Neuronal stem cell (in vitro differentiated cells): ENCODE results near the gene SIRT4.

Experiments
- DNase-seq: peaks from one replicate; pipeline ENCODE4 v3.0.0-alpha.2; 2013; ENCODE audit warnings: low spot score
- H2AFZ ChIP-seq: one replicate; pipeline ENCODE4 v1.6.1; 2013; ENCODE audit warnings: mild to moderate bottlenecking, low read length, inconsistent platforms
- H2AK5ac ChIP-seq: 2 replicates; pipeline ENCODE4 v1.6.1; 2013; ENCODE audit warnings: low read depth, mild to moderate bottlenecking, inconsistent platforms, low read length, moderate library complexity, mixed read lengths
- H2BK120ac ChIP-seq: 2 replicates; pipeline ENCODE4 v1.6.1; 2013; ENCODE audit warnings: low read depth, mild to moderate bottlenecking, inconsistent platforms, low read length, moderate library complexity, mixed read lengths
- H2BK12ac ChIP-seq: one replicate; pipeline ENCODE4 v1.6.1; 2013; ENCODE audit warnings: low read length, inconsistent platforms
- H2BK15ac ChIP-seq: 2 replicates; pipeline ENCODE4 v1.6.1; 2013; ENCODE audit warnings: mild to moderate bottlenecking, low read length, inconsistent platforms, mixed read lengths
- H2BK5ac ChIP-seq: one replicate; pipeline ENCODE4 v1.6.1; 2013; ENCODE audit warnings: inconsistent platforms, mild to moderate bottlenecking, low read length, moderate library complexity
- H3K14ac ChIP-seq: one replicate; pipeline ENCODE4 v1.6.1; 2013; ENCODE audit warnings: low read length, inconsistent platforms
- H3K18ac ChIP-seq: 2 replicates; pipeline ENCODE4 v1.6.1; 2013; ENCODE audit warnings: low read length, inconsistent platforms
- H3K23ac ChIP-seq: 2 replicates; pipeline ENCODE4 v1.6.1; 2013; ENCODE audit warnings: low read depth, mild to moderate bottlenecking, mixed read lengths, low read length, inconsistent platforms; ENCODE audit not compliant: poor library complexity
- H3K27ac ChIP-seq: replicated peaks from 3 replicates; pipeline ENCODE4 v1.5.1; 2013; ENCODE audit warnings: low read length, inconsistent platforms
- H3K27me3 ChIP-seq, 3 experiments: 2 replicates each; pipeline ENCODE4 v1.6.1; 2013; ENCODE audit warnings: low read length in 3 of 3, mild to moderate bottlenecking in 2 of 3, inconsistent platforms in 1 of 3, low read depth in 1 of 3, mixed read lengths in 1 of 3, moderate library complexity in 1 of 3; ENCODE audit not compliant: control insufficient read depth in 3 of 3, insufficient read depth in 3 of 3
- H3K36me3 ChIP-seq, 2 donors: replicated peaks in 1 of 2; 2 replicates each; pipeline ENCODE4 v1.6.1; 2013; ENCODE audit warnings: low read length in 2 of 2; ENCODE audit not compliant: control insufficient read depth in 2 of 2, insufficient read depth in 2 of 2
- H3K4ac ChIP-seq: 2 replicates; pipeline ENCODE4 v1.6.1; 2013; ENCODE audit warnings: inconsistent platforms, mild to moderate bottlenecking, low read length, moderate library complexity
- H3K4me1 ChIP-seq, 2 donors: 1 replicate in 1 of 2; 2 replicates in 1 of 2; pipeline ENCODE4 v1.6.1; 2013; ENCODE audit warnings: low read length in 2 of 2, low read depth in 1 of 2; ENCODE audit not compliant: control insufficient read depth in 2 of 2, insufficient read depth in 1 of 2
- H3K4me2 ChIP-seq: one replicate; pipeline ENCODE4 v1.6.1; 2013; ENCODE audit warnings: mild to moderate bottlenecking, low read length, inconsistent platforms; ENCODE audit not compliant: insufficient read depth, poor library complexity, severe bottlenecking
- H3K4me3 ChIP-seq, 2 donors: 2 replicates each; pipeline ENCODE4 v1.5.1; 2013; ENCODE audit warnings: low read length in 2 of 2, mild to moderate bottlenecking in 2 of 2, inconsistent platforms in 1 of 2, moderate library complexity in 1 of 2
- H3K79me1 ChIP-seq: one replicate; pipeline ENCODE4 v1.6.1; 2013; ENCODE audit warnings: low read depth, mild to moderate bottlenecking, inconsistent platforms, low read length, moderate library complexity
- H3K9ac ChIP-seq: one replicate; pipeline ENCODE4 v1.6.1; 2013; ENCODE audit warnings: mild to moderate bottlenecking, low read depth, low read length, inconsistent platforms; ENCODE audit not compliant: poor library complexity
- H3K9me3 ChIP-seq, 2 donors: replicated peaks in 1 of 2; 2 replicates each; pipeline versions ENCODE3 to v1.6.1; 2013; ENCODE audit warnings: low read length in 2 of 2, mild to moderate bottlenecking in 2 of 2, inconsistent platforms in 1 of 2, low read depth in 1 of 2, mixed read lengths in 1 of 2, moderate library complexity in 1 of 2; ENCODE audit not compliant: control insufficient read depth in 2 of 2, insufficient read depth in 1 of 2
- H4K8ac ChIP-seq: one replicate; pipeline ENCODE4 v1.6.1; 2013; ENCODE audit warnings: low read depth, mild to moderate bottlenecking, inconsistent platforms, low read length, moderate library complexity
- H4K91ac ChIP-seq: one replicate; pipeline ENCODE4 v1.6.1; 2013; ENCODE audit warnings: low read length, low read depth, mild to moderate bottlenecking, inconsistent platforms; ENCODE audit not compliant: poor library complexity
- WGBS, 2 donors: extraction: QIAGEN DNeasy Blood & Tissue Kit; methylation state at CpG; one replicate each; pipeline ENCODE4 v1.1.7; 2013; ENCODE audit warnings: missing lambda C conversion rate in 2 of 2, mixed read lengths in 1 of 2; ENCODE audit not compliant: insufficient read length in 2 of 2, insufficient replicate concordance in 1 of 2; ENCODE audit errors: extremely low coverage in 2 of 2; 5-methylcytosine and 5-hydroxymethylcytosine counted together

Gene SIRT4

DNA sequence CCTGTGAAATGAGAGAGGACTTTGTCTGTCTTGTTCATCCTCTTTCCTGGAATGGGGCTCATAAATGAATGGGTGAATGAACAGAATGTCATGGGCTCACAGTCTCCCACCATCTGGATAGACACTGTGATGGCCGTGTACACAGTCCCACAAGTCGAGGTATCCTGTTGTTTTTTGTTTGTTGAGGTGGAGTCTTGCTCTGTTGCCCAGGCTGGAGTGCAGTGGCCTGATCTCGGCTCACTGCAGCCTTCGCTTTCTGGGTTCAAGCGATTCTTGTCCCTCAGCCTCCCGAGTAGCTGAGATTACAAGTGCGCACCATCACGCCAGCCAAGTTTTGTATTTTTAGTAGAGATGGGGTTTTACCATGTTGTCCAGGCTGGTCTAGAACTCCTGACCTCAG, 41.6 kb downstream of the SIRT4 start:
- H4K8ac ChIP-seq, result no peak overlapping the region
- H3K27me3 ChIP-seq, result no peaks in the 10 kb centered on the region
- no peak overlapping the region for H2BK5ac ChIP-seq
- no peak overlapping the region for H2AFZ ChIP-seq
- no peak overlapping the region for H2BK120ac ChIP-seq
- no peak overlapping the region for H3K9ac ChIP-seq
- H3K79me1 ChIP-seq, result peaks cover 5% of the 10 kb centered on the region
- no peak overlapping the region for H2BK15ac ChIP-seq
- no peak overlapping the region for H2AK5ac ChIP-seq
- no peak overlapping the region for H4K91ac ChIP-seq
- H3K27ac ChIP-seq, result no peak overlapping the region
- no peak overlapping the region for H3K4ac ChIP-seq
- no peak overlapping the region for H2BK12ac ChIP-seq
- peaks cover 38 to 64% of the 10 kb centered on the region in 2 donors for H3K36me3 ChIP-seq
- H3K4me3 ChIP-seq, result no peak overlapping the region
- no peak overlapping the region for H3K14ac ChIP-seq
- DNase-seq, result no peak
- no peak overlapping the region for H3K4me2 ChIP-seq
- peaks cover 0 to 5% of the 10 kb centered on the region in 2 donors for H3K4me1 ChIP-seq
- H3K9me3 ChIP-seq, result peaks cover 0 to 4% of the 10 kb centered on the region in 2 donors
- no CpG with 5 or more reads among the region's 8 CpGs for WGBS, 2 donors
- no peak overlapping the region for H3K18ac ChIP-seq
- H3K23ac ChIP-seq, result no peak overlapping the region

DNA sequence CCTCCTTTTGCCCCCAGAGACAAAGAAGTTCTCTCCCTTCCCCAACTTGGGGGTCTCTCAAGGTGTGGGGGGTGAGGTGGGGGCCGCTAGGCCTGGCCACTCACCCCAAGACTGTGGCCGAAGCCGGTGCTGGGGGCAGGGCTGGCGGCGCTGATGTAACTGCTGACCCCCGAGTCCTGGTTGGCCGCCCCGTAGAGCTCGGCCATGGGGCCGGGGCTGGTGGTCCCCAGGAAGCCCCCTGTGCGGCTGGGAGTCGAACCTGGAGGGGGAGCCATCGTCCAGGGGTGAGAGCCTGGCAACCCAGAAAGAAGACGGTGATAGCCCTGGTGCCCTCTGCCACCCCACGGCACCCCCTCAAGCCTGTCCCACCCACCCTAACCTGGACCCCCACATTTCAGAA, 43.9 kb downstream of the SIRT4 start:
- no peak overlapping the region for H2BK12ac ChIP-seq
- H3K18ac ChIP-seq, result no peak overlapping the region
- no peak overlapping the region for H3K4ac ChIP-seq
- H3K27me3 ChIP-seq, result no peaks in the 10 kb centered on the region
- no peak overlapping the region for H2AK5ac ChIP-seq
- H3K9ac ChIP-seq, result no peak overlapping the region
- peaks cover 53 to 87% of the 10 kb centered on the region in 2 donors for H3K36me3 ChIP-seq
- no peak overlapping the region for H4K91ac ChIP-seq
- H3K9me3 ChIP-seq, result peaks cover 0 to 1% of the 10 kb centered on the region in 2 donors
- peaks cover 5% of the 10 kb centered on the region for H3K79me1 ChIP-seq
- no peak overlapping the region for H2BK15ac ChIP-seq
- no peak overlapping the region for H3K4me2 ChIP-seq
- no peak overlapping the region for H4K8ac ChIP-seq
- no peak overlapping the region for H2BK5ac ChIP-seq
- H3K27ac ChIP-seq, result no peak overlapping the region
- H3K4me1 ChIP-seq, result peaks cover 0 to 5% of the 10 kb centered on the region in 2 donors
- WGBS, 2 donors, result no CpG with 5 or more reads among the region's 15 CpGs
- H3K4me3 ChIP-seq, result no peak overlapping the region
- H3K23ac ChIP-seq, result no peak overlapping the region
- H2BK120ac ChIP-seq, result no peak overlapping the region
- H3K14ac ChIP-seq, result no peak overlapping the region
- no peak overlapping the region for H2AFZ ChIP-seq
- DNase-seq, result no peak

DNA sequence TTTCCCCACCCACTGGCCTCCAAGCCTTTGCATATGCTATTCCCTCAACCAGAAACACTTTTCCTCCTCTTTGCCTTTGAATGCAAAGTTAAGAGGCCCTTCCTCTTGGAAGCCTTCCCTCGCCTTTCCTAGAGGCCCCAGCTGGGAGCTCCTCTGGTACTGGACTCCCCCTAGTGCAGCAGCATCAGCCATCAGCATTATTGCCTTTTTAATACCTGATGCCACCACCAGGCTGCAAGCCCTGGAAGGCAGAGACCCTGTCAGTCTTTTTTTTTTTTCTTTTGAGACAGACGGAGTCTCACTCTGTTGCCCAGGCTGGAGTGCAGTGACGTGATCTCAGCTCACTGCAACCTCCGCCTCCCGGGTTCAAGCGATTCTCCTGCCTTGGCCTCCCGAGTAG, 44.6 kb downstream of the SIRT4 start:
- Histone ChIP-seq H3K27me3 (no peaks in the 10 kb centered on the region), H3K4me1 (peaks cover 0 to 5% of the 10 kb centered on the region in 2 donors), H3K79me1 (peaks cover 5% of the 10 kb centered on the region), H3K18ac (no peak overlapping the region), H3K4me3 (no peak overlapping the region), H3K36me3 (peaks cover 56 to 93% of the 10 kb centered on the region in 2 donors), H3K23ac (no peak overlapping the region), H3K14ac (no peak overlapping the region), H3K4me2 (no peak overlapping the region), H2BK15ac (no peak overlapping the region), H3K4ac (no peak overlapping the region), H3K9ac (no peak overlapping the region), H4K91ac (no peak overlapping the region), H2AK5ac (no peak overlapping the region), H2BK120ac (no peak overlapping the region), H2AFZ (no peak overlapping the region), H2BK12ac (no peak overlapping the region), H4K8ac (no peak overlapping the region), H3K9me3 (peaks cover 0 to 1% of the 10 kb centered on the region in 2 donors), H3K27ac (no peak overlapping the region), H2BK5ac (no peak overlapping the region)
- WGBS, 2 donors, result no CpG with 5 or more reads among the region's 7 CpGs
- DNase-seq, result no peak

- Histone ChIP-seq H3K4me3 (no peak overlapping the region), H3K23ac (peak overlapping the region; percentile 85), H2AFZ (no peak overlapping the region), H2BK12ac (no peak overlapping the region), H3K4ac (no peak overlapping the region), H3K9ac (no peak overlapping the region), H2BK5ac (no peak overlapping the region), H3K14ac (peak overlapping the region; percentile 66), H3K9me3 (peaks cover 0 to 1% of the 10 kb centered on the region in 2 donors), H3K27me3 (no peaks in the 10 kb centered on the region), H3K4me2 (peak overlapping the region; percentile 4), H3K79me1 (peaks cover 6% of the 10 kb centered on the region), H2AK5ac (no peak overlapping the region), H3K4me1 (peaks cover 0 to 2% of the 10 kb centered on the region in 2 donors), H3K18ac (no peak overlapping the region), H4K8ac (no peak overlapping the region), H2BK15ac (no peak overlapping the region), H4K91ac (no peak overlapping the region), H3K36me3 (peaks cover 62 to 94% of the 10 kb centered on the region in 2 donors), H2BK120ac (no peak overlapping the region), H3K27ac (no peak overlapping the region)
- no peak for DNase-seq
- WGBS, 2 donors, result no CpG with 5 or more reads among the region's 11 CpGs
Measured at GRCh38 chr12:120347766-120348165, 45.6 kb downstream of the SIRT4 start.
